22Rv1 (cell line): ENCODE measurements around the gene RER1.

ENCODE experiments used
- H3K27ac ChIP-seq: fragments of 450-650 bp; 2 replicates; pipeline ENCODE4 v1.5.1; 2017
- ZFX ChIP-seq: fragments of 450-650 bp; IDR thresholded peaks from 2 replicates; pipeline ENCODE4 v1.6.1; 2017; ENCODE audit warnings: antibody characterized with exemption, borderline replicate concordance
- TF ChIP-seq, protein P1 (sequence below): fragments of 450-650 bp; IDR thresholded peaks from 2 replicates; pipeline ENCODE4 v1.5.1; 2017; ENCODE audit warnings: mild to moderate bottlenecking

RER1 gene

DNA sequence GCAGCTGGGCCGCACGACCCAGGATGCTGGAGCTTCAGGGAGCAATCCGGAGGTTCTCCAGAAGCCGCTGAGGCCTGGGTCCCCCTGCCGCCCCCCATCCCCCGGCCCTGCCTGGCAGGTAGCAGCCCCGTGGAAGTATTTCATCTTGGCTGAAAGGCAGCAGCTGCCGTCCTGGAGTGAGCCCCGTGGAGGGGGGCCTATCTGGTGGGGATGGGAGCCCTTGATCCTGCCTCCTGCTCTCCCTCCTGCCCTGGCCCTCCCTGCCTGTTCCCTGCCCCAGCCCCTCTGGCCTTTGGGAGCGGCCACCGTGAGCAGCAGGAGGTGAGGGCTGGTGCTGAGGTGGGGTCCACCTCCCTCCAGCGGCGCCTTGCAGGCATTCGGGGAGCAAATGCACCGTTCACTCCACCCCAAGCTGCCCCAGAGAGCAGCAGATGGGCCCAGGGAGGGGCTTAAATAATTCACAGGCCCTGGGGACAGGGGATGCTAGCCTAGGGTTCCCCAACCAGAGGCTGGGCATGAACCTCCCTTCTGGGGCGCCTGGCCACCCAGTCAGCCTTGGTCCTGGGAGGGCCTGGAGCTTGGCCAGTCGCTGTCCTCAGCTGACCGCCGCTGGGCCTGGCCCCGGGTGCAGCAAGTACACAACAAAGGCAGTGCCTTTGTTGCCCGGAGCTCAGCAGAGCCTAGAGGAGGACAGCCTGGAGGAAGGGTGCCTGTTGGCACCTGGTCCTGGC is 60.7 kb downstream of the RER1 start:
- no peak overlapping the region for H3K27ac ChIP-seq
- TF ChIP-seq ZFX: no peak
- TF ChIP-seq, protein P1, sequence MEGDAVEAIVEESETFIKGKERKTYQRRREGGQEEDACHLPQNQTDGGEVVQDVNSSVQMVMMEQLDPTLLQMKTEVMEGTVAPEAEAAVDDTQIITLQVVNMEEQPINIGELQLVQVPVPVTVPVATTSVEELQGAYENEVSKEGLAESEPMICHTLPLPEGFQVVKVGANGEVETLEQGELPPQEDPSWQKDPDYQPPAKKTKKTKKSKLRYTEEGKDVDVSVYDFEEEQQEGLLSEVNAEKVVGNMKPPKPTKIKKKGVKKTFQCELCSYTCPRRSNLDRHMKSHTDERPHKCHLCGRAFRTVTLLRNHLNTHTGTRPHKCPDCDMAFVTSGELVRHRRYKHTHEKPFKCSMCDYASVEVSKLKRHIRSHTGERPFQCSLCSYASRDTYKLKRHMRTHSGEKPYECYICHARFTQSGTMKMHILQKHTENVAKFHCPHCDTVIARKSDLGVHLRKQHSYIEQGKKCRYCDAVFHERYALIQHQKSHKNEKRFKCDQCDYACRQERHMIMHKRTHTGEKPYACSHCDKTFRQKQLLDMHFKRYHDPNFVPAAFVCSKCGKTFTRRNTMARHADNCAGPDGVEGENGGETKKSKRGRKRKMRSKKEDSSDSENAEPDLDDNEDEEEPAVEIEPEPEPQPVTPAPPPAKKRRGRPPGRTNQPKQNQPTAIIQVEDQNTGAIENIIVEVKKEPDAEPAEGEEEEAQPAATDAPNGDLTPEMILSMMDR: no peak

DNA sequence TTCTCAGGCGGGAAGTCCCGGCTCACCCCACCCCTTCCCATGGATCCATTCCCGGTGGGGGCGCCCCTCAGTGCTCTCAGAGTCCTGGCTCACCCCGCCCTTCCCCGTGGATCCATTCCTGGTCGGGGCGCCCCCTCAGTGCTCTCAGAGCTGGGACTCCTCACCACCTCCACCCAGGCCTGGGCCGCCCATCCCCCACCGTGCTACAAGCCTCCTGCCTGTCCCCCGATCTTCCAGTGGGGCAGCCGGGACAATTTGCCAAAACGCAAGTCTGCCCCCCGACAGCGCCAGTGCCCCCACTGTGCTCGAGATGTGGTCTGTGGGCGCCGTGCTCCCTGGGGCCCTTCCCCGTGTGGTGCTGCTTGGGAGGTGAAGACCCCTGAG is 61.3 kb downstream of the RER1 start:
- H3K27ac ChIP-seq: no peak overlapping the region
- TF ChIP-seq, protein P1: no peak
- no peak for TF ChIP-seq ZFX

GRCh38 chr1:2454227-2454626 is 62.6 kb downstream of the RER1 start:
- TF ChIP-seq ZFX: no peak
- TF ChIP-seq, protein P1: no peak
- no peak overlapping the region for H3K27ac ChIP-seq
